ENCODE data around the gene COQ8B.

The COQ8B gene

DNA sequence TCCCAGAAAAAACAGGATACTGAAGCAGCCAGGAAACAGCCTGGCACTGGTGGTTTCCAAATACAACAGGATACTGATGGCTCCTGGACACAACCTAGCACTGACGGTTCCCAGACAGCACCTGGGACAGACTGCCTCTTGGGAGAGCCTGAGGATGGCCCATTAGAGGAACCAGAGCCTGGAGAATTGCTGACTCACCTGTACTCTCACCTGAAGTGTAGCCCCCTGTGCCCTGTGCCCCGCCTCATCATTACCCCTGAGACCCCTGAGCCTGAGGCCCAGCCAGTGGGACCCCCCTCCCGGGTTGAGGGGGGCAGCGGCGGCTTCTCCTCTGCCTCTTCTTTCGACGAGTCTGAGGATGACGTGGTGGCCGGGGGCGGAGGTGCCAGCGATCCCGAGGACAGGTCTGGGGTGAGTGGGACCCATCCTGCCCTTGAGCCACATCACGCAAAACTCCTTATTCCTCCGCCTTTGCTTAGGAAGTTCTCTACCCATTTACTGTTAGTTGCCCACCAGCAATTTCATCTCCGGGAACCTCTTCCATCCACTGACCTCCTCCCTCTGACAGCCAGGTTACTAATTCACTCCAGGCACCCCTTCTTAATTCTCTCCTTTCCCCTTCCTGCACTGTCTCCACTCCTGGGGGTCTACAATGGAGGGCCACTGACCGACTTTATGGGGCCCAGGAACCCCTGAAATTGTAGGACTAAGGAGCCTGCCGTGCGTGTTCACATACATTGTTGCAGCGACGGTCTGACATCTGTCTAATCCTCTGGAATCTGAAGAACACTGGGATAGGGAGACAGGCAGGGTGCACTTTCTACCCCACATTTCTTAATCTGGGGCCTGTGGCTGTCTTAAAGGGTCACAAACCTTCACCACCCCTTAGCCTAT is 1.4 kb upstream of the COQ8B start:
- in situ Hi-C loops (cut with MboI; ENCODE audit: low sequenced_read_pairs) = no loop called here

DNA sequence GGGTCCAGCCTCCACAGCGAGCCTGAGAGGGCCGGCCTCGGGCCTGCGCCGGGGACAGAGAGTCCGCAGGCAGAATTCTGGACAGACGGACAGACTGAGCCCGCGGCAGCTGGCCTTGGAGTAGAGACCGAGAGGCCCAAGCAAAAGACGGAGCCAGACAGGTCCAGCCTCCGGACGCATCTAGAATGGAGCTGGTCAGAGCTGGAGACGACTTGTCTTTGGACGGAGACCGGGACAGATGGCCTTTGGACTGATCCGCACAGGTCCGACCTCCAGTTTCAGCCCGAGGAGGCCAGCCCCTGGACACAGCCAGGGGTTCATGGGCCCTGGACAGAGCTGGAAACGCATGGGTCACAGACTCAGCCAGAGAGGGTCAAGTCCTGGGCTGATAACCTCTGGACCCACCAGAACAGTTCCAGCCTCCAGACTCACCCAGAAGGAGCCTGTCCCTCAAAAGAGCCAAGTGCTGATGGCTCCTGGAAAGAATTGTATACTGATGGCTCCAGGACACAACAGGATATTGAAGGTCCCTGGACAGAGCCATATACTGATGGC is 716 bp upstream of the COQ8B start:
- in situ Hi-C loops (cut with MboI; ENCODE audit: low sequenced_read_pairs) = no loop called here

DNA sequence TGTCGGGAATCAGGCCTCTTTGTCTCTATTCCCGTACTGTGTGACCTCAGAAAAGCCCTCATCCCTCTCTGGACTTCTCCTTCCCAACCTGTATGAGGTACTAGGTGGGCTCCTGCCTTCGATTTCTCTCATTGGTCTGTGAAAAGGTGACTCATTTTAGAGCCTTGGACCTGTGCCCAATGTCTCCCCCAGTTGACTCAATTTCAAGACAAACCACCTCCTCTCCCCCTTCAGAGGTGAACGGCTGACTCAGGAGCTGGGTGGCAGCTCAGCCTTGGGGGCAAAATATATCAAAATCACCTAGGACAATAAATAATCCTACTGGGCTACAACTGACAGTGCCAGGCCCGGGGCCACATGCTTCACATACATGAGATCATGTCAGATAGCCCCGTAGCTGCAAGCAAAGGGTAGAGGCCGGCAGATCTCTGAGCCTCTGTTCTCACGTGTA is 630 bp downstream of the COQ8B start:
- in situ Hi-C loops (cut with MboI; ENCODE audit: low sequenced_read_pairs) = no loop called here

DNA sequence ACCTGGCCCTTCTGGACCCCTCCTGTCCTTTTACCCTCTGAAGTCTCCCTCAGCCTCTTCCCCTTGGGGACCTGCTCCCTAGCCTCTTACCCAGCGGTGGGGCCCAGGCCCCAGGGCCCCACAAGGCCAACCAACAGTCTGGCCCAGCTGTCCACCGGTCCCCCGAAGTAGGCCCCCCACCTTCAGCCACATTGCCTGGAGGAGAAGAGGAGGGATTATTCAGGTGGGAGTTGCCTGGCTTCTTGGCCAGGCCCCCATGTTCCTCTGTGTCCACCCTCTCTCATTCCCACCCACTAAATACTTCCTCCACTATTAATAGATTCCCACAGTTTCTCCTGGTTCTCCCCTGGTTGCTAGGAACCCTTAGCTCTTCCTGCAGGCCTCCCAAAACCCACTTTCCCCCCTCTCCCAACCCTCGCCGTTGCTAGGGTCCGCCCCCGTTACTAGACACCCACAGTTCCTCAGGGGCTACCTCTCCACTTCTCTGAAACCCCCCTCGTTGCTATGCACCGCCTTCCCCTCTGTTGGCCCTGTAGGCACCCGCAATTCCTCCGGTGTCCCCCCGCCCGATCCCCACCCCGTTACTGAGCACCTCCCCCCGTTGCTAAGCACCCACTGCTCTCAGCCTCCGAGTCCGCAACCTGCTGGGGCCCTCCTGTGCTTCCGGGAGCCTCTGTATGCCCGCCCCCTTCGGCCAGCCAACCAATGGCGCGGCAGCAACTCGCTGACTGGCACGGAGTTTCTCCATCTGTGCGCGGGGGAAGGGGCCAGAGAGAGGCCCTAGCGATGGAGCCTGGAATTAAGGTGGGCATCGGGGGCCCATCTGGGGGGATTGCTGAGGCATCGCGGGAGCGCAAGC is 2.0 kb downstream of the COQ8B start:
- in situ Hi-C loops (cut with MboI; ENCODE audit: low sequenced_read_pairs) = no loop called here

DNA sequence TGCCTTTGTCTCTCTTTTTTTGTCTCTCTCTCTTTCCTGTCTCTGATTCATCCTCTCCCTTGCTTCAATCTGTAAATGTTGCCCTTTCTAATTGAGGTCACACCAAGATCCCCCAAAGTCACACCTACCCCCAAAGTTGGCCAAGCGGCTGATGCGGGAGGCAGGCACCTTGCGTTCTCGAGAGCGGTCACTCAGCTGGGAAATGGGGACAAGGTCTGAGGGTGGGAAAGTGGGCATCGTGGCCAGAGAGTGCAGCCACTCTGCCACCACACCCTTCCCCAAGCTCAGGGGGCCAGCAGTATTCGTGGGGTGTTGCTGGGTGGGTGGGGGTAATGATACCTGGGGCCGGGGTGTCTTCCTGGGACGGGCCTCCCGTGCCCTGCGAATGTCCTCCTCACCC is 2.7 kb downstream of the COQ8B start:
- in situ Hi-C loops (cut with MboI; ENCODE audit: low sequenced_read_pairs) = no loop called here

DNA sequence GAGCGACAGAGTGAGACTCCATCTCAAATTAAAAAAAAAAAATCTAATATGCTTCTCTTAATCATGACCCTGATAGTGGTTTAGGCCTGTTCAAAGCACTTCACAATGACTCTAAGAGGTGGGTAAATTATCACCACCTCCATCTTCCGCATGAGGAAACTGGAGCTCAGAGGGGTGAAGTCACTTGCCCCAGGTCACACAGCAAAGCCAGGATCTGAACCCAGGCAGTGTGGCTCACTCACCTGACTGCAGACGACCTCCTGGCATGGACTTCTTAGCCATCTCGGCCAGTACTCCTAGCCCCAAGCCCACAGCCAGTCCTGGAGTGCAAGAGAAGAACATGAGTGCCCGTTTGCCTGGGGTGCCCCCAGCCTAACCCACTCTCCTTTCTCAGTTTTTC is 6.9 kb downstream of the COQ8B start:
- in situ Hi-C loops (cut with MboI; ENCODE audit: low sequenced_read_pairs) = no loop called here

DNA sequence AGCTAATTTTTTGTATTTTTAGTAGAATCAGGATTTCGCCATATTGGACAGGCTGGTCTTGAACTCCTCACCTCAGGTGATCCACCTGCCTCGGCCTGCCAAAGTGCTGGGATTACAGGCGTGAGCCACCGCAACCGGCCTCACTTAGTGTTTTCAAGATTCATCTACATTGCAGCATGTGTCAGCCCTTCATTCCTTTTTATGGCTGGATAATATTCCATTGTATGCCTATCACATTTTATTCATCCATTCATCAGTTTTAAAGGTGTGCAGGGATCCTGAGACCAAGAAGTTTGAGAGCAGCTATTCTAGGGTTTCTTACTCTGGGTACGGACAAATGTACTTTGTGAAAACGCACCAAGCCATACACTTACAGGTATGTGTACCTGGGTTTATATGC is 9.1 kb downstream of the COQ8B start:
- in situ Hi-C loops (cut with MboI; ENCODE audit: low sequenced_read_pairs) = no loop called here

DNA sequence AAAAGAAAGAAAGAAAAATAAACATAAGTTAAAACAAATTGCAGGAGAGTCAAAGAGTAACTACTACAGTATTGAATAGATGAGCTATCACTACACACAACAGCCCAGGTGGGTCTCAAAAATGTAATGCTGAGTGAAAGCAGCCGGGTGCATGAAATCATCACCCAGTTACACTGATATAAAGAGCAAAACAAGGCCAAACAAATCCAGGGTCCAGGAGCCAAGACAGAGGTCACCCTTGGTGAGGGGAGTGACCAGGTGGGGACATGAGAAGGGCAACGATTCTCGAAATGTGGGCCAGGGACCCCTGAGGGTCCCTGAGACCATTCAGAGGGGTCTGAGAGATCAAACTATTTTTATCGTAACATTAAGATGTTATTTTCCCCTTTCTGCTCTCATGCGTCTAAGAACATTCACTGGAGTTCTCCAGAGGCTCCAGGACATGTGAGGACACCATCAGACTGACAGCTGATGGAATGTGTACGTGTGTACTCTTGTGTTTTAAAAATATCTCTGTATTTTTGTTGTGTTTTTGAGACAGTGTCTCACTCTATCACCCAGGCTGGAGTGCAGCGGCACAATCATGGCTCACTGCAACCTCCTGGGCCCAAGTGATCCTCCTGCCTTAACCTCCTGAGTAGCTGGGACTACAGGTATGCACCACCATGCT is 10.6 kb downstream of the COQ8B start:
- in situ Hi-C loops (cut with MboI; ENCODE audit: low sequenced_read_pairs) = no loop called here

DNA sequence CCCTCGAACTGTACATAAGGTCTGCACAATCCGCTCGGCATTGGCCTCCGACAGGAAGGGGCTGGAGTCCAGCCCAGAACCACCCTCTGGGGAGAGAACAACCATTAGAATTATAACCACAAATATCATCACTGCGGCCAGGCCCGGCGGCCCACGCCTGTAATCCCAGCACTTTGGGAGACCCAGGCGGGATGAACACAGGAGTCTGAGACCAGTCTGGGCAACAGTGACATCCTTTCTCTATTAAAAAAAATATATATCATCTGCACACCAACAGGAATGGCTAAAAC is 11.4 kb downstream of the COQ8B start:
- in situ Hi-C loops (cut with MboI; ENCODE audit: low sequenced_read_pairs) = no loop called here

DNA sequence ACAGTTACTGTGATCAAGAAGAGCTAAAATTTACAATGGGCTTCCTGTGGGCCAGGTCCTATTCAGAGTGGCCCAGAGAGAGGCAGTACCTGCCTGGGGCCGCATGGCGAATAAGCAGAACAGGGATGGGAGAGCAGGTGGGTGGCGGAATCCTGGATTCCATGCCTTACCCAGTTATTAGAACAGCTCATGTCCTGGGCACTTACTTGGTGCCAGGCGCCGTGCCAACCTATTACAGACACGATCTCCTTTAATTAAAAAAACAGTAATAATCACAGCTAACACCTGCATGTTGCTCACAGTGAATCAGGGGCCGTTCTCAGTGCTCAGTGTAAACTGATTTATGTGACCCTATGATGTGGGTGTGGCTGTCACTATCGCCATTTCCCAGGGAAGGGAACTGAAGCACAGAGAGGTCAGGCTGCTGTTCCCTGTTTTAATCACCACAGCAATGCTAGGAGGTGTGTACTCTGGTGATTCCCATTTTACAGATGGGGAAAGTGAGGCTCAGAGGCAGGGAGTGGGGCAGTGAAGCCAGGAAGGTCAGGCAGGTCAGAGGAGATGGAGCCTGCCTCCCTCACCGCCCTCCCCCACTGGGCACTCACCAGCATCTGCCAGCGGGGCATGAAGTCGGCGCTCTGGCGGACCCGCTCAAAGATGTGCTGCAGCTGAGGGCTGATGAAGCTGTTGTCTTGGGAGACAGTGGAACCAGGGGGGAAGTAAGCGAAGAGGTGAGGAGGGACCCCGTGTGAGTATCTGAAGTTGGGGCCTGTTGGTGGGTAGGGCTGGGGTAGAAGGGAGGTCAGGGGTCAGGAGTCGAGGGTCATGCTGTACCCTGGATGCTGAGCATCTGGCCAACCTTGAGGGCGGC is 12.0 kb downstream of the COQ8B start:
- in situ Hi-C loops (cut with MboI; ENCODE audit: low sequenced_read_pairs) = no loop called here

DNA sequence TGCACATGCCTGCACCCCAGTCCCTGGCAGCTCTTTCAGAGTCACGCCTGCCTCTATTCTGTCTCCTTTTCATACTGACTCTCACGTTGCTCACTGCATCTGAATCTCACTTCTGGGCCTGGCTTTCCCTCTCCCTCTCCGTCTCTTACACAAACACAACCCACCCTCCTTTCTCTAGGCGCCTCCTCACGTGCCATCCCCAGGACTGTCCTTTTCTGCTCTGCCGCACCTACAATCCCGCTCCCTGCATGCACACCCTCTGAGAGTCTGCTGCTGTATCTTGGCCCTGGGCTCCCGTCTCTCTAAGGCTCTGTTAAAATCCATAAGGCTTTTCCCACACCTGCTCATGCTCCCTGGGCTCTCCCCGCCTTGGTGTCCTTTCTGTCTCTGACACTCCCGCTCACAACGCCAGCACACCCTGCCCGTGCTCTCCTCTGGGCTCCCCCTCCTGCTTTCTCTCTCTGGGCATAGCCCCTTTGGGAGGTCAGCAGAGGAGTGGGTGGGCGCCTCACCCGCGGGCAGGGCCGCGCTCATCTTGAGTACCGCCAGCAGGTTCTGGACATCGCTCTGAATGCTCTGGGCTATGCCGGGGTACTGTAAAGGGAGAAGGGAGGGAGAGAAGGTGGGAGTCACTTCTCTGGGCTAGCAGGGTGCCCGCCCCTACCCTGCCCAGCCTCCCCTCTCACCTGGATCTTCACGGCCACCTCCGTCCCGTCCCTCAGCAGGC is 13.5 kb downstream of the COQ8B start:
- in situ Hi-C loops (cut with MboI; ENCODE audit: low sequenced_read_pairs) = no loop called here

DNA sequence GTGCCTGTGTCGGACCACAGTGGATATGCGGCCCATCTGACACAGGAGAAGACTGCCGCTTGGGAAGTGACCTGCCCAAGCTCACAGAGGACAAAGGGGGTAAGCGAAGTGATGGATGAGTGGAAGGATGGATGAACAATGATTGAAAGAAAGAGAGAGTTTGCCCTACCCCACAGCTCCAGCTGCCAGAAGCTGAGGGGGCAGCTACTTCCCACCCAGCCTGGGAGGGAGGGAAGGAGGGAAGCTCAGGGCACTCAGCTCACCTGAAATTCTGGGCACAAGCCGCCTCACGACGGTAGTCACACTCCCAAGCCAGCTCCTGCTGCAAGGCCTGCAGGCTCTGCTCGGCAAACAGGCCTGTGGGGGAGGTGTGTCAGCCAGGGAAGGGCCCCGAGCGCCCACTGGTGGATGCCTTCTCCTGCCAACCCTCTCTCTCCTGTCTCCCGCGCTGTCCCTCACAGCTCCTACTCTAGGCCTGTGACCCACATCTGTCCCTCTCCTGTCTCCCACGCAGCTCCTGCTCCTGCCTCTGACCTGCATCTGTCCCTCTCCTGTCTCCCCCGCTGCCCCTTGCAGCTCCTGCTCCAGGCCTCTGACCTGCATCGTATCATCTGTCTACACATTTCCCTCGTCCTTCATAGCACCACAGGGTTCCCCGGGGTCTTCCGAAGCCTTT is 14.2 kb downstream of the COQ8B start:
- in situ Hi-C loops (cut with MboI; ENCODE audit: low sequenced_read_pairs) = no loop called here

DNA sequence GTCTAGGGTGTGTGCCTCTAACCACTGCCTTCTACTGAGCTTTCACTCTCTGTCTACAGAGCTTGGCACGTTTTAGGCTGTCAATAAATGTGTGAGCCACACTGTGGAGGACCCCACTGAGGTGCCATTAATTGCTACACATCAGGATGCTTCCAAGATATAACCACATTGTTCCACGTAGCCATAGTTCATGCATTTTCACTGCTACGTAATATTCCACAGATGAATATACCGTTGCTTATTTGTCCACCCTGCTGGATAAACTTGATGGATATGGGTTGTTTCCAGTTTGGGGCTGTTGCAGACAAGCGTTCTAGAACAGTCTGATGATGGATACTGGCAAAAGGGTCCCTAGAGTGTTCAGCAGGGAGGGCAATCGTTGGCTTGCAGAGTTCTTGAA is 14.9 kb downstream of the COQ8B start:
- in situ Hi-C loops (cut with MboI; ENCODE audit: low sequenced_read_pairs) = no loop called here

DNA sequence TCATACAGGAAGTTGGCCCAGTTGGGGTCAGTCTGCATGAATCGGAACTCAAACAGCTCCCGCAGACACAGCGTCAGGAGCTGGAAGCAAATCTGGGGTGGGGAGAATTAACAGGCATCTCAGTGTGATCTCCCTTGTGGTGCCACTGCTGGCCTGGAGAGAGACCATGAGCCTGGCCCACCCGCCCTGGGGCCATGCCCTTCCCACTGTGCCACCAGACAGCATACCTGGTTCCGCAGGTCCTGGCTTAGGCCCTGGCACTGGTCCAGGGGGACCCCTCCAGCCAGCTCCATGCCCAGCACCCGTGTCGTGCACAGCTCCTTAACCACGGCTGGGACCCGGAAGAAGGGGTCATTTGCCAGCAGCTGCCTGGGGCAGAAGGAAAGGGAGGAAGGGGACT is 16.6 kb downstream of the COQ8B start:
- in situ Hi-C loops (cut with MboI; ENCODE audit: low sequenced_read_pairs) = no loop called here

DNA sequence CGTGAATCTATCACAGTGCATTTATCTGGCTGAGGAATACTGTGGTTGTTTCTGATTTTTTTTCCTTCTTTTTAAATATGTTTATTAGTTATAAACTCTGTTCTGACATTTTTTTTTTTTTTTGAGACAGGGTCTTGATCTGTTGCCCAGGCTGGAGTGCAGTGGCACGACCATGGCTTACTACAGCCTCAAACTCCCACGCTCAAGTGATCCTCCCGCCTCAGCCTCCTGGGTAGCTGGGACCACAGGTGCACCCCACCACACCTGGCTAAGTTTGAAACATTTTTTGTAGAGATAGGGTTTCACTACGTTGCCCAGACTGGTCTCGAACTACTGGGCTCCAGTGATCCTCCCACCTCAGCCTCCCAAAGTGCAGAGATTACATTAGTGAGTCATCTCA is 19.7 kb downstream of the COQ8B start:
- in situ Hi-C loops (cut with MboI; ENCODE audit: low sequenced_read_pairs) = no loop called here

DNA sequence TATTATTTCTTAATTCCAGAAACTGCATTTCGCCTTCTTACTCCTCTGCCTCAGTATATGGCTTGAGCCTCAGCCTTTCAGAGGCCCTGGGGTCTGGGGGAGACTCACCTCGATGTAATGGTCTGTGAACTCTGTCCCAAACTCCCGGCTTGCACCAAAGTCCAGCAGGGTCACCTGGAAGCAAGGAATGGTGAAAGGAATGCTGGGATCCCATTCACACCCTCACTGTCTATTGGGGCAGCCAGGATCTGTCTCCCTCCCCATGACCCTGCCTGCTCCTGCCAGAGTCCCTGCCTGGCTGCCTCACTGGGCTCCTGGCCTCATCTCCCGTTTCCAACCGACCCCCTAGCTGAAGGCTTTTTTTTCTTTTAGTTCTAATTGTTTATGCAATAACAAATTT is 20.8 kb downstream of the COQ8B start:
- in situ Hi-C loops (cut with MboI; ENCODE audit: low sequenced_read_pairs) = no loop called here

DNA sequence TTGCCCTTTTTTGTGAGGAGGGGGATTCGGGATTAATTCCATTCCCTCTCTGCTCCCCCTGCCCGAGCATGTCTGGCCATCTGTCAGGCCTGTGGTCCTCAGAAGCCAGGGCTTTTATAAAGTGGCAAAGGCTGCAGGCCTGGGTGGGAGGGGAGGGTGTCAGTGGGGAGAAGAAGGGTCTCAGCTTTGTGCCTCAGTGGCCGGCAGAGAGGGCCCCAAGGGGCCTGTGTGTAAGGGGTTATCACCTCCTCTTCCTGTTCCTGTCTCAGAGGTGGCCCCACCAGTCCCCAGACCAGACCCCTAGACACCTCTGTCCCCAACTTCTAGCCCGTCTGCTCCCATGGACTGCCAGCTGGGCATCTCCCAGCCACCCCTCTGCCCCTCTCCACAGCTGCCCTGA is 22.8 kb downstream of the COQ8B start:
- in situ Hi-C loops (cut with MboI; ENCODE audit: low sequenced_read_pairs) = no loop called here

DNA sequence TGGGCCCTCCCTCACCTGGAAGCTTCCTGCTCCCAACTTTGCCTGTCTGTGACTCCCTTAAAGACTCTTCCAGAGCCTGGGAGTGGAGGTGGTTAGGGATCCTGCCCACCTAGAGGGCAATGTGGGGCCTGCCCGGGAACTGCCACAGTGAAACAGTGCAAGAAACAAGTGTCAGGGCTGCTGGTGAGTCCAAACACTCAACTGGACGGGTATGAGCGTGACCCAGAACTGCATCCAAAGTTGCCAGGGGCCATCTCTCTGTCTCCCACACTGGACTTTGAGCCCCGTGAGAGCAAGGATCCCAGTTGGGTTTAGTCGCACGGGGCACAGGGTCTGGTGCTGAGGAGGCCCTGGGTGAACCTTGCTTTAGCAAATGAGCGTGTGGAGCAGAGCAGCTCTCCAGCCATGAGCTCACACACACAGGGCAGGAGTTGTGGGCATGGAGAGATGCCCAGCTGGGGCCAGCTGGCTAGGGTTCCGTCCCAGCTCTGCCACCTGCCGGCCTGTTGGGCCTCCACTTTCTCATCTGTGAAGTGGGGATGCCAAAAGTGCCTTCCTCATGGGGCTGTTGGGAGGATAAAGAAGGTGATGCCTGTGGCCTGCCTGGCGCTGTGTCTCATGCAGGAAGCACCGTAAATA is 23.4 kb downstream of the COQ8B start:
- in situ Hi-C loops (cut with MboI; ENCODE audit: low sequenced_read_pairs) = no loop called here

DNA sequence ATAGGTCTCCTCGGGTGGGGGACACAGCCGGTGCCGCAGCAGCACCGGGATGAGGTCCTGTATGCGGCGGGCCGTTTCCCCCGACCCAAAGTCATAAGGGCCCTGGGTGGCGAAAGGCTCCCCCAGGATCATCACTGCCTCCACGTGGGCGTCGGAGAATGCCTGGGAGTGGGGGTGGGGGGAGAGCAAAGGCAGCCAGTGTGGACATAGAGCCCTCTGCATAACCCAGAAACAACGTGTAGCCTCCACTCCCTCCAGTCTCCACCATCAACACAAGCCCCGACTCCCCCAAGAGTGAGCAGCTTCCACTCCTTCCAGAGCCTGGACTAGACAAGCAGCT is 24.5 kb downstream of the COQ8B start:
- in situ Hi-C loops (cut with MboI; ENCODE audit: low sequenced_read_pairs) = no loop called here
